ENCODE measurements around the gene PRPF18.

PRPF18 gene

GRCh38 chr10:13637894-13638293 lies 51.1 kb downstream of the PRPF18 start:
- no peak for DNase-seq (ENCODE audit: low spot score)

- DNase-seq (ENCODE audit: low spot score) = no peak
These were observed 55.5 kb downstream of the PRPF18 start for GRCh38 chr10:13642293-13642692.

GRCh38 chr10:13643016-13643415 lies 56.3 kb downstream of the PRPF18 start:
- no peak for DNase-seq (ENCODE audit: low spot score)

GRCh38 chr10:13644866-13645265 lies 58.1 kb downstream of the PRPF18 start:
- DNase-seq (ENCODE audit: low spot score) = no peak

- no peak for DNase-seq (ENCODE audit: low spot score)
These were observed 61.7 kb downstream of the PRPF18 start for GRCh38 chr10:13648425-13648824.

- DNase-seq (ENCODE audit: low spot score) = no peak
These were observed 63.2 kb downstream of the PRPF18 start for GRCh38 chr10:13649844-13650520.

- no peak for DNase-seq (ENCODE audit: low spot score)
These were observed 64.2 kb downstream of the PRPF18 start for GRCh38 chr10:13650961-13651360.

- no peak for DNase-seq (ENCODE audit: low spot score)
These were observed 65.4 kb downstream of the PRPF18 start for GRCh38 chr10:13651969-13652720.

- DNase-seq (ENCODE audit: low spot score) = no peak
These were observed 66.1 kb downstream of the PRPF18 start for GRCh38 chr10:13652860-13653259.

- DNase-seq (ENCODE audit: low spot score) = no peak
These were observed 67.5 kb downstream of the PRPF18 start for GRCh38 chr10:13654118-13654830.

GRCh38 chr10:13654846-13655245 lies 68.1 kb downstream of the PRPF18 start:
- DNase-seq (ENCODE audit: low spot score) = no peak

GRCh38 chr10:13656337-13657100 lies 69.8 kb downstream of the PRPF18 start:
- no peak for DNase-seq (ENCODE audit: low spot score)

- no peak for DNase-seq (ENCODE audit: low spot score)
These were observed 70.4 kb downstream of the PRPF18 start for GRCh38 chr10:13657101-13657680.

- DNase-seq (ENCODE audit: low spot score) = no peak
These were observed 71.5 kb downstream of the PRPF18 start for GRCh38 chr10:13658264-13658663.

- DNase-seq (ENCODE audit: low spot score) = no peak
These were observed 72.3 kb downstream of the PRPF18 start for GRCh38 chr10:13658871-13659685.

- DNase-seq (ENCODE audit: low spot score) = peak; percentile 73
These were observed 73.3 kb downstream of the PRPF18 start for GRCh38 chr10:13659887-13660550.

- no peak for DNase-seq (ENCODE audit: low spot score)
These were observed 73.8 kb downstream of the PRPF18 start for GRCh38 chr10:13660551-13660920.

- no peak for DNase-seq (ENCODE audit: low spot score)
These were observed 74.5 kb downstream of the PRPF18 start for GRCh38 chr10:13661256-13661655.

GRCh38 chr10:13665516-13666262 lies 78.9 kb downstream of the PRPF18 start:
- no peak for DNase-seq (ENCODE audit: low spot score)

- DNase-seq (ENCODE audit: low spot score) = no peak
These were observed 81.4 kb downstream of the PRPF18 start for GRCh38 chr10:13668126-13668525.
